ENCODE measurements around the gene GPANK1.

The GPANK1 gene

DNA sequence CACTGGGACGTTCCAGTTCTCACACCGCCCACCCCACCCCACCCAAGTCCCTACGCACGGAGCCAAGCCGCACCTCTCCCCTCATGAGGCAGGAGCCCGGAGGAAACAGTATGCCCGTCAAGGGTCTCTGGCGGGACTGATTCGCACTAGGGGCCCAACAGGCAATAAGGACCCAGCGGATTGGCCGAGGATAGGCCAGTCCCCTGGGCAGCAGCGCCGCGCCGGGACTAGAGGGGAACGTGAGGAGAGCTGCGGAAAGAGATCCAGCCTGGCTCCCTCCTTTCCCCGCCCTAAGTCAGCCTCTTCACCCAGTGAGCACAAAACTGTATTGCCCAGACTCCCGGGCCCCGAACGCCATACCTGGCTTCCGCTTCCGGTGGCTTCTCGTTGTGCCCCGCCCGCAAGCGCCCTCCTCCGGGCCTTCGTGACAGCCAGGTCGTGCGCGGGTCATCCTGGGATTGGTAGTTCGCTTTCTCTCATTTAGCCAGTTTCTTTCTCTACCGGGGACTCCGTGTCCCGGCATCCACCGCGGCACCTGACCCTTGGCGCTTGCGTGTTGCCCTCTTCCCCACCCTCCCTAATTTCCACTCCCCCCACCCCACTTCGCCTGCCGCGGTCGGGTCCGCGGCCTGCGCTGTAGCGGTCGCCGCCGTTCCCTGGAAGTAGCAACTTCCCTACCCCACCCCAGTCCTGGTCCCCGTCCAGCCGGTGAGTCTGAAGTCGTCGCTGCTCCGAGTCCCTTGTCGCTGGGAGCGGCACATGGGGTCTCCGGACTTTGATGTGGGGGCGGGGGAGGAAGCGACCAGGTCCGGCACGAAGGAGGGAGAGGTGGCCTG is 922 bp upstream of the GPANK1 start, which contains the start of gene CSNK2B:
CSNK2B (plus strand) TSS at position 580 of the 836 bp plus-strand sequence. CDS start 752 bp downstream, outside the sequence.
- H3K36me3 ChIP-seq (ENCODE audit: insufficient read depth, low read length): peaks cover 64% of the 10 kb centered on the region
- H3K9ac ChIP-seq (ENCODE audit: low read length): peak within 1 kb of the TSS; percentile 99
- H3K9me3 ChIP-seq (ENCODE audit: low read length): no peaks in the 10 kb centered on the region
- H3K4me1 ChIP-seq (ENCODE audit: insufficient read depth, low read length, severe bottlenecking): peaks cover 42% of the 10 kb centered on the region
- H3K79me2 ChIP-seq (ENCODE audit: insufficient read depth, low read length): peaks cover 21% of the 10 kb centered on the region
- H3K9me2 ChIP-seq (ENCODE audit: low read depth, low read length): no peaks in the 10 kb centered on the region
- peak within 1 kb of the TSS; percentile 100 for H3K4me3 ChIP-seq (ENCODE audit: low read depth, low read length, poor library complexity, severe bottlenecking)
- H3K27ac ChIP-seq (ENCODE audit: low read depth, low read length, poor library complexity, severe bottlenecking): peak within 1 kb of the TSS; percentile 97
- peak within 1 kb of the TSS; percentile 99 for H3K4me2 ChIP-seq (ENCODE audit: low read length)
- no peak within 1 kb of the TSS for H2AFZ ChIP-seq (ENCODE audit: low read length)
- H4K20me1 ChIP-seq (ENCODE audit: insufficient read depth, low read length): no peaks in the 10 kb centered on the region
- H3K27me3 ChIP-seq (ENCODE audit: insufficient read depth, low read length): no peaks in the 10 kb centered on the region
- no peaks in the 10 kb centered on the region for H3F3A ChIP-seq (ENCODE audit: insufficient read depth, low read length)
- TF ChIP-seq CTCF (IDR thresholded peaks at IDR 0.05; ENCODE audit: low read length): no peak
- no peak for TF ChIP-seq EZH2 (IDR thresholded peaks at IDR 0.05; ENCODE audit: borderline replicate concordance, low read length)

GRCh38 chr6:31663961-31664789 is 622 bp downstream of the GPANK1 start:
- H3K36me3 ChIP-seq (ENCODE audit: insufficient read depth, low read length): peaks cover 49% of the 10 kb centered on the region
- H3K4me1 ChIP-seq (ENCODE audit: insufficient read depth, low read length, severe bottlenecking): peaks cover 53% of the 10 kb centered on the region
- no peaks in the 10 kb centered on the region for H3K27me3 ChIP-seq (ENCODE audit: insufficient read depth, low read length)
- H4K20me1 ChIP-seq (ENCODE audit: insufficient read depth, low read length): no peaks in the 10 kb centered on the region
- no peaks in the 10 kb centered on the region for H3K9me3 ChIP-seq (ENCODE audit: low read length)
- H3K9ac ChIP-seq (ENCODE audit: low read length): peak overlapping the region; percentile 92
- H3K9me2 ChIP-seq (ENCODE audit: low read depth, low read length): no peaks in the 10 kb centered on the region
- no peak overlapping the region for H2AFZ ChIP-seq (ENCODE audit: low read length)
- peak overlapping the region; percentile 82 for H3K4me2 ChIP-seq (ENCODE audit: low read length)
- H3F3A ChIP-seq (ENCODE audit: insufficient read depth, low read length): no peaks in the 10 kb centered on the region
- H3K79me2 ChIP-seq (ENCODE audit: insufficient read depth, low read length): peaks cover 28% of the 10 kb centered on the region
- TF ChIP-seq CTCF (IDR thresholded peaks at IDR 0.05; ENCODE audit: low read length) (peak; percentile 31), EZH2 (IDR thresholded peaks at IDR 0.05; ENCODE audit: borderline replicate concordance, low read length) (no peak)
- H3K4me3 ChIP-seq (ENCODE audit: low read depth, low read length, poor library complexity, severe bottlenecking): peak overlapping the region; percentile 100
- H3K27ac ChIP-seq (ENCODE audit: low read depth, low read length, poor library complexity, severe bottlenecking): peak overlapping the region; percentile 97

DNA sequence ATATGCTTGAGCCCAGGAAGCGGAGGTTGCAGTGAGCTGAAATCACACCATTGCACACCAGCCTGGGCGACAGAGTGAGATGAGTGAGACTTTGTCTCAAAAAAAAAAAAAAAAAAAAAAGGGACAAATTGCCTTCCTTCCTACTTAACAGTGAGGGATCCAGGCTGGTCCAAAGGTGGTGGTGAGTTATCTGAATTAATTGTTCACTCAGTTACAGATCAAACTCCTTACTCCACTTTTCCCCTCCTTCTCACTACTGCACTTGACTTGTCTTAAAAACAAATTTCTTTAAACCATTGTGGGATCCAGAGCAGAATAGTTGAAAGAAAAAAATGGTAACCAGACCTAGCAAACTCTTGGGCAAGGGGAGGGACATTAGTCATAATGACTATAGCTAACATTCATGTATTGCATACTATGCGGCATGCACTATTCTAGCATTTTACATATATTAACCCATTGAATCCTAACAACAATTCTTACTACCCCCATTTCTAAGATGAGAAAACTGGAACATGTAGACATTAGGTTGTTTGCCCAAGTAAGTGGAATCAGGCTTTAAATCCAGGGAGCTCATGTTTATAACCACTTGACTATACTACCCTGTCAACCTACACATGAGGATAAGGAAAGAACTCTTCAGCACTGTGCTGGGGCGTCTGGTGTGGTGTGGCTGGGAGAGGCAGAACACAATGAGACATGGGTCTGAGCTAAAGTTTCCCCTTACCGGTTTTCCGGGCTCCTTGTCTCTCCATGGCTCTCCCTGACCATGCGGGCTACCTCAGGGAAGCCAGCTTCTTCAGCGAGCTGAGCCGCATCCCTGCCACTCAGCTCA is 1.5 kb downstream of the GPANK1 start:
- H2AFZ ChIP-seq (ENCODE audit: low read length): no peak overlapping the region
- H3K9me2 ChIP-seq (ENCODE audit: low read depth, low read length): no peaks in the 10 kb centered on the region
- peak overlapping the region; percentile 92 for H3K9ac ChIP-seq (ENCODE audit: low read length)
- peaks cover 40% of the 10 kb centered on the region for H3K36me3 ChIP-seq (ENCODE audit: insufficient read depth, low read length)
- H3K9me3 ChIP-seq (ENCODE audit: low read length): no peaks in the 10 kb centered on the region
- peak overlapping the region; percentile 82 for H3K4me2 ChIP-seq (ENCODE audit: low read length)
- no peaks in the 10 kb centered on the region for H3F3A ChIP-seq (ENCODE audit: insufficient read depth, low read length)
- no peak for TF ChIP-seq EZH2 (IDR thresholded peaks at IDR 0.05; ENCODE audit: borderline replicate concordance, low read length)
- no peak for TF ChIP-seq CTCF (IDR thresholded peaks at IDR 0.05; ENCODE audit: low read length)
- H3K27ac ChIP-seq (ENCODE audit: low read depth, low read length, poor library complexity, severe bottlenecking): peak overlapping the region; percentile 97
- no peaks in the 10 kb centered on the region for H4K20me1 ChIP-seq (ENCODE audit: insufficient read depth, low read length)
- H3K4me3 ChIP-seq (ENCODE audit: low read depth, low read length, poor library complexity, severe bottlenecking): peak overlapping the region; percentile 100
- H3K4me1 ChIP-seq (ENCODE audit: insufficient read depth, low read length, severe bottlenecking): peaks cover 61% of the 10 kb centered on the region
- peaks cover 28% of the 10 kb centered on the region for H3K79me2 ChIP-seq (ENCODE audit: insufficient read depth, low read length)
- no peaks in the 10 kb centered on the region for H3K27me3 ChIP-seq (ENCODE audit: insufficient read depth, low read length)
